GM08714 (cell line): ENCODE data around the gene MAN2A2.
"Not testable (repeated sequence)": the region's sequence is repeated elsewhere in the genome, so short reads cannot be mapped to it uniquely, and the experiment has no call there.

ENCODE experiments used
- H3K4me3 ChIP-seq: fragments of 200-500 bp; sonication (Bioruptor generic); 2 replicates; pipeline ENCODE4 v1.5.1; 2014; ENCODE audit warnings: mild to moderate bottlenecking, low read length, inconsistent platforms
- ZNF274 ChIP-seq: IDR thresholded peaks from 2 replicates; pipeline ENCODE4 v1.6.1; 2012; ENCODE audit warnings: mild to moderate bottlenecking, low read depth, low read length

MAN2A2 gene

DNA sequence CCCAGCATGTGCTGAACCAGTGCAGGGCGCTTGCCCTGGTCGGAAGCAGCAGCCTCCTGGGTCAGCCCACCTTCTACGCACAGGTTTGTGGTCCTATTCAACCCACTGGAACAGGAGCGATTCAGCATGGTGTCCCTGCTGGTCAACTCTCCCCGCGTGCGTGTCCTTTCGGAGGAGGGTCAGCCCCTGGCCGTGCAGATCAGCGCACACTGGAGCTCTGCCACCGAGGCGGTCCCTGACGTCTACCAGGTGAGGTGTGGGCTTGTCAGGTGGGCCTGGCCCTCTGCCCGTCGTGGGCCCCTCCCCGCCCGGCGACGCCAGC lies 8.2 kb downstream of the MAN2A2 start:
- no peak overlapping the region for H3K4me3 ChIP-seq
- TF ChIP-seq ZNF274 = no peak

DNA sequence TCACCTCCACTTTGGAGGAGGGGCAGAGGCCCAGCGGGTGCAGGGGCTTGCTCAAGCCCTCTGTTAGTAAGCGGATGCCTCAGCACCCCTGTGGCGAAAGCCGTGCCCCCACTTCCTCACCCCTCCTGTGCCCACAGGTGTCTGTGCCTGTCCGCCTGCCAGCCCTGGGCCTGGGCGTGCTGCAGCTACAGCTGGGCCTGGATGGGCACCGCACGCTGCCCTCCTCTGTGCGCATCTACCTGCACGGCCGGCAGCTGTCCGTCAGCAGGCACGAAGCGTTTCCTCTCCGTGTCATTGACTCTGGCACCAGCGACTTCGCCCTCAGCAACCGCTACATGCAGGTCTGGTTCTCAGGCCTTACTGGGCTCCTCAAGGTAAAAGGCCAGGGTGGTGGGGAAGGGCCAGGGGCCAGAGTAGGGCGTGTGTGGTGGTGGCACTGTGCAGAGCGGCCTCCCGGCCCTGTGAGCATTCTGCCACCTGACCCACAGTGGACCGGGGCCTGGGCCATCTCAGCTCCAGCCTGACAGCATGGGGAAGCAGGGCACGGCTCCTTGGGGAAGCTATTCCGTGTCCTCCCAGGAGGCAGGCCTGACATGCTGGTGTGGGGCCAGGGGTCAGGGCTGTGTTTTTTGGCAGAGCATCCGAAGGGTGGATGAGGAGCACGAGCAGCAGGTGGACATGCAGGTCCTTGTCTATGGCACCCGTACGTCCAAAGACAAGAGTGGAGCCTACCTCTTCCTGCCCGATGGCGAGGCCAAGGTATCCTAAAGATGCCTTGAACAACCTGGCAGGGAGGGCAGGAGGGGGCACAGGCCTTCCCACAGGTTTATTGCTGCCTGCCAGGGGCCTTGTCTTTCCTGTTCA lies 9.0 kb downstream of the MAN2A2 start:
- H3K4me3 ChIP-seq = no peak overlapping the region
- TF ChIP-seq ZNF274 = no peak

DNA sequence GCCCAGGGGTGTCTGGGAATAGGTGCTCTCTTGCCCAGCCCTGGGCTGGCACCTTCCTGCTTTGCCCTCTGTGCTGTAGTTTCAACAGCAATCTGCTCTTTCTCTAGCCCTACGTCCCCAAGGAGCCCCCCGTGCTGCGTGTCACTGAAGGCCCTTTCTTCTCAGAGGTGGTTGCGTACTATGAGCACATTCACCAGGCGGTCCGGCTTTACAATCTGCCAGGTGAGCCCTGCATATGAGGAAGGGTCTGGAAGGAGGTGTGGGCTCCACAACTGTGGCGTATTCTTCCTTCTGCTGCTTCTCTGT lies 9.6 kb downstream of the MAN2A2 start:
- no peak overlapping the region for H3K4me3 ChIP-seq
- TF ChIP-seq ZNF274 = no peak

DNA sequence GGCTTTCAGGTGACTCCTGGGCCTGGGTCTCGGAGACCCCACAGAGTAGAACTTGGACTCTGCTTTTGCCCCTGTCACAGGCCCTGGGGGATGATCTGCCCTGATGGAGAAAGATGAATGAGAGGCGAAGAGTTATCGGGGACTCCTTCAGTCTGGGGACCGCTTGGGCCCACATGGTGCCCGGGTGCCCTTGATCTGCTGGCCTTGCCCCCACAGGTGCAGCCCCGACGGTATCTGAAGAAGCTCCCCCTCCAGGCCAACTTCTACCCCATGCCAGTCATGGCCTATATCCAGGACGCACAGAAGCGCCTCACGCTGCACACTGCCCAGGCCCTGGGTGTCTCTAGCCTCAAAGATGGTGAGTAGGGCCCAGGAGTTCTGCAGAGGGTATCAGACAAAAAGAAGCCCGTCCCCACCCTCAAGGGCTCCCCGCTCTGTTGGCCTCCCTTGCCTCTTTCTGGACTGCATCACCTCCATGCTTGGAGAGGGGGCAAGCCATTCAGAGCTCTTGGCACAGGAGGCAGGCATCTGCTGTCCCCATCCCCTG lies 10.4 kb downstream of the MAN2A2 start:
- no peak overlapping the region for H3K4me3 ChIP-seq
- TF ChIP-seq ZNF274 = no peak

DNA sequence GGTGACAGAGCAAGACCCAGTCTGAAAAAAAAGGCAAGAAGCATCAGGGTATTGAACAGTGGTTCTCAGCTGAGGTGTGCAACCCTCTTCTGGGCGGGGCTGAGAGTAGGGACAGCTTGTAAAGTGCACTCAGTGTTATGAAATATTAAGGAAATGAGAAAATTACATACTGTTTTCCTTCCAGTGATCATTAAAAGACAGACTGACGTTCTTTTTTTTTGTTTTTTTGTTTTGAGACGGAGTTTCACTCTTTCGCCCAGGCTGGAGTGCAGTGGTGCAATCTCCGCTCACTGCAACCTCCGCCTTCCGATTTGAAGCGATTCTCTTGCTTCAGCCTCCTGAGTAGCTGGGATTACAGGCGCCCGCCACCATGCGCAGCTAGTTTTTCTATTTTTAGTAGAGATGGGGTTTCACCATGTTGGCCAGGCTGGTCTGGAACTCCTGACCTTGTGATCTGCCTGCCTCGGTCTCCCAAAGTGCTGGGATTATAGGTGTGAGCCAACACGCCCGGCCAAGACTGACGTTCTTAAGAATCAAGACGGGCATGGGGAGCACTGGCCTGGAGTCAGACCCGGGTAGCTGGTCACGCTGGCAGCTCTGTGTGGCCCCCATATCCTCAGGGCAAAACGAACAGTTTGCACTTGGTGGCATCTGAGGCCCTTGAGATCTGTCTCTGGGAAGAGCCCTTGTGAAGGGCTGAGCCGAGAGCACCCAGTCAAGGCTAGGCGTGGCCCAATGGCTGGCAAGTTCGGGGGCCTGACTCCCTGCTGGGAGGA lies 11.4 kb downstream of the MAN2A2 start:
- no peak for TF ChIP-seq ZNF274
- no peak overlapping the region for H3K4me3 ChIP-seq

DNA sequence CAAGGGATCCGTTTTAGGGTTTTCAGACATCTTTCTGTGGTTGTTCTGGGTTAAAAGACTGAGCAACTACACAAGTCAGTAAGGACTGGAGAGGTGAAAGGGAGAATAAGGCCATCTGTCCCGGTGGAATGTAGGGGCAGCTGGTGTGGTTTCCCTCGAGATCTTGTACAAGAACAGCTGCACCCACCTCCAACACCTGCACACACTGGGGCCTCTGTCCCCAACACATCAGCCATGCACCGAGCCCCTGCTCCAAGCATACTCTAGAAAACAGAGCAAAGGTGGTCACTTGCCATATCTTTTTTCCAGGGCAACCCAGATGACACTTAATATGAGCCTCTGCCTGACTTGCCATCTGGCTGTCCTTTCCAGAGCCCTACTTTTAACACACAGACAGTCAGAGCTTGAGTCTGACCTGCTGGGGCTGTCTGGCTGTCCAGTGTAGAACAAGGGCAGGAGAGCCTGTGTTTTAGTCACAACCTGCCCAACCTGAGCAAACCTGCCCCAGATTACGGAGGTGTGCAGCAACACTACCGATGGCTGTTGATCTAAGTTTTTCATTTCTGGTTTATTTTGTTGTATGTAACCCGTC lies 12.2 kb downstream of the MAN2A2 start:
- no peak overlapping the region for H3K4me3 ChIP-seq
- no peak for TF ChIP-seq ZNF274

DNA sequence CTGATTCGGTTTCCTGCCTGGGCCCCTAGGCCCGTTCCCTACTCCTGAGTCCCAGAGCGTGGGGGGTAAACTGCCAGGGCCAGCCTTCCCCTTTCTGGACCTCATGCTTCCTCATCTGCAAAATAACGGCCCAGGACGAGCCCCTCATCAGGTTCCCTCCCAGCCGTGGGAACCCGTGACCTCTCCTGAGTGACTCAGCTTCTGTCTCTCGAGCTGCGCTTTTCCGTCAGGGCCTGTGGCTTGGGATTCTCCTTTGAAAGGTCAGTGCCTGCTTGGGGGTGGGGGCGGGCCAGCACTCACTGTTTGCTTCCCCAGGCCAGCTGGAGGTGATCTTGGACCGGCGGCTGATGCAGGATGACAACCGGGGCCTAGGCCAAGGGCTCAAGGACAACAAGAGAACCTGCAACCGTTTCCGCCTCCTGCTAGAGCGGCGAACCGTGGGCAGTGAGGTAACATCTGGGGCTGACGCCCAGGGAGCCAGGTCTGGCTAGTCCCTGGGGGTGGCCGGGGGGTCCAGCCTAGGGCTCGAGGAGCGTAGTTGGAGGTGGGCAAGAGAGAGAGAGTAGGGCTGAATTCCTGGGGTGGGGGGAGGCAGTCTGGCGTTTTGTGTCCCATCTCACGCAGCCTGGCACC lies 12.8 kb downstream of the MAN2A2 start:
- no peak overlapping the region for H3K4me3 ChIP-seq
- TF ChIP-seq ZNF274 = no peak

DNA sequence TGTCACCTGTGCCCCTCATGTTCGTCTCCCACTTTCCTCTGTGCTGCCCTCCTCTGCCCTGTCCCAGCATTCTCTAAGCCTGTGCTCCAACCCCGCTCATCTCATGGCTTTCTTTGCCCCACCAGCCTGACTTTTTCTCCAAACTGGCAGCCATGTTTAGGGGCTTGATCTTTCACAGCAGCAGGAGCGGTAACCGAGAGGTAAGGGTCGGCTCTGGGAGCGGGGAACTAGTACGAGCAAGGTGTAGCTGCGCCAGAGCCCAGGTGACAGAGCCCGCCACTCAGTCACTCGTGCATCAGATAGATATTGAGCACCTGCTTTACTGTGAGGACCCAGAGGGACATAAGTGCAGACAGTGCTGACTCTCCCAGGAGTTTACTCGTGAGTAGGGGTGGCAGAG lies 13.4 kb downstream of the MAN2A2 start:
- no peak for TF ChIP-seq ZNF274
- H3K4me3 ChIP-seq = no peak overlapping the region

DNA sequence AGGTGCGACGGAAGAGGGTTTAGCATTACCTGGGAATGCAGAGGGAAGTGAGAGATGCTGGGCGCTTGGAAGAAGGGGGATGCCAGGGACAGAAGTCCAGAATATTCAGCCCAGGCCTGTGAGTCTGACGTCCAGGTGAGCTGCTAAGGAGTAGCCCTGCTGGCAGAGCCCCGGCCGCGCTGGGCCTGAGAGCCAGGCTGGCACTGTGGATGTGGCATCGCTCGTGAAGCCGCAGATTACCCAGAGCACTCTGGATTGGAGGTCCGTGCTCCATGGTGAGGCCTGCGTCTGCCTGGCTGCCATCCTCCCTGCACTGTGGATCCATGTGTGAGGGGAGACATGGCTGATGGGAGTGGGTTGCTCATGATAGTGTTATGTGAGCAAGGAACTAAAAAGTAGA lies 14.5 kb downstream of the MAN2A2 start:
- TF ChIP-seq ZNF274 = no peak
- no peak overlapping the region for H3K4me3 ChIP-seq

DNA sequence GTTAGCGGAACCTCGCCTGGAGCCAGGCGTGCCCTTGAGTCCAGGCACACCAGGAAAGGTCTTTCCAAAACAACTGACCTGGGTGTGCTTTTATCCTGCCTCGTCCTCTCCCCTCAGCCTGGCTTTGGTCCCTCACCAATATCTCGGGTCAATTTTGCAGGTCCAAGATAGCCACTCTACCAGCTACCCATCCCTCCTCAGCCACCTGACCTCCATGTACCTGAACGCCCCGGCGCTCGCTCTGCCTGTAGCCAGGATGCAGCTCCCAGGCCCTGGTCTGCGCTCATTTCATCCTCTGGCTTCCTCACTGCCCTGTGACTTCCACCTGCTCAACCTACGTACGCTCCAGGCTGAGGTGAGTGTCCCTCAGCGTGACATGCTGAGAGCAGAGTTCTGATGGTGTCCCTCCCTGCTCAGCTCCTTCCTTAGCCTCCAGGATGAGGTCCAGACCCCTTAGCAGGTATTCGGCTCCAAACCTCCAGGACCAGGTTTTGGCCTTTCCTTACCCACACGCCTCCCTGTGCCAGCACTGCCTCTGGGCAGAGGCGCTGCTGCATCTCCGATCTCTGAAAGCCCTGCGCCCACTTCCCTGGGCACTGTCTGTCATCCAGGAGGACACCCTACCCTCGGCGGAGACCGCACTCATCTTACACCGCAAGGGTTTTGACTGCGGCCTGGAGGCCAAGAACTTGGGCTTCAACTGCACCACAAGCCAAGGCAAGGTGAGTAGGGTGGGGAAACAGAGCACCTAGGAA lies 15.1 kb downstream of the MAN2A2 start:
- H3K4me3 ChIP-seq = no peak overlapping the region
- TF ChIP-seq ZNF274 = no peak

DNA sequence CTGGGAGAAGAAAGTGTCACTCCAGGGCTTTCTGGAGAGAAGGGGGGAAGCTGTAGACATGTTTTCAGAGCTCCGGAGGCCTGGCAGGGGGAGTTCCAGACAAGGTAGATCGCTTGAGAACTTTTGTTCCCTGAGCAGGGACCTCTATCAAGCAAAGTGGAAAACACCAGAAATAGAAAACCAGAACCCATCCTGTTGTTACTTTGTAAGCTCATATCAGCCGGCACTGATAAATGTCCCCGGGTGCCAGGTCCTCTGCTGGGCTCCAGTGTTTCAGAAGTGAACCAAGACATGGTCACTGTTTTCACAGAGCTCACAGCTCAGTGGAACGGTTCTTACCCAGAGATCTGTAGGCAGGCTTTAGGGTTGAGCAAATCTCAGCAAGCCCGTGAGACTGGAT lies 15.7 kb downstream of the MAN2A2 start:
- H3K4me3 ChIP-seq = no peak overlapping the region
- no peak for TF ChIP-seq ZNF274

DNA sequence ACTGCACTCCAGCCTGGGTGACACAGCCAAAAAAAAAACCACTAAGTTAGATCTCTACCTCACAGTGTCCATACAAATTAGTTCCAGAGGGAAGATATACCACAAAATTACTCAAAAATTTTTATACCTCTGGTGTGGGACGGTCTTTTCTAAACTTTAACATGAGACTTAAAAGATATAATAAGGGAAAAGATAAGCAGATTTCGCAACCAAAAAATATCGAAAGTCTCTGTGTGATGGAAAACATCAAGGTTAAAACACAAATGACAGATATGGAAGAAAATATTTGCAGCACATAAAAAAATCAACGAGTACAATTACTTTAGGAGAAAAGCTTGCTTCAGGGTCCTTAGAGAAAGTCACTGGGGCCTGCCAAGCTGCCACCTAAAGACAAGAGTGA lies 18.8 kb downstream of the MAN2A2 start:
- H3K4me3 ChIP-seq = no peak overlapping the region
- no peak for TF ChIP-seq ZNF274

DNA sequence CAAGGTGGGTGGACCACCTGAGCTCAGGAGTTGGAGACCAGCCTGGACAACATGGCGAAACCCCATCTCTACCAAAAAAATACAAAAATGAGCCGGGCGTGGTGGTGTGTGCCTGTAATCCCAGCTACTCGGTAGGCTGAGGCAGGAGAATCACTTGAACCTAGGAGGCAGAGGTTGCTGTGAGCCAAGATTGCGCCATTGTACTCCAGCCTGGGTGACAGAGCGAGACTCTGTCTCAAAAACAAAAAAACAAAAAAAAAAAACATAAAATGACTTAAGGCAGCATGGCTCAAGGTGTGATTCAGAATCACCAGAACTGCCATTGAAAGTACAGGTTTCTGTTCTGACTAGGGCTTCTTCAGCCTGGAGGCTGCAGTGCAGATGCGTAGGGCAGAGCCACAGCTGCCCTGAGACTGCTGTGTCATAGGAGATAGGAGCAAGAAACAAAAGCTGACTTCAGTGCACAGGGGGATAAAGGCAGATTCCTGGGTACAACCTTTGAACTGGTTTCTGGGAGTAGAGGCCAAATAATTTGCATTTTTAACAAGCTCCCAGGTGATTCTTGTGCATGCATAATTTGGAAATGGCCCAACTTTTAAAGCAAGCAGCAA lies 19.7 kb downstream of the MAN2A2 start:
- not testable (repeated sequence) for H3K4me3 ChIP-seq

DNA sequence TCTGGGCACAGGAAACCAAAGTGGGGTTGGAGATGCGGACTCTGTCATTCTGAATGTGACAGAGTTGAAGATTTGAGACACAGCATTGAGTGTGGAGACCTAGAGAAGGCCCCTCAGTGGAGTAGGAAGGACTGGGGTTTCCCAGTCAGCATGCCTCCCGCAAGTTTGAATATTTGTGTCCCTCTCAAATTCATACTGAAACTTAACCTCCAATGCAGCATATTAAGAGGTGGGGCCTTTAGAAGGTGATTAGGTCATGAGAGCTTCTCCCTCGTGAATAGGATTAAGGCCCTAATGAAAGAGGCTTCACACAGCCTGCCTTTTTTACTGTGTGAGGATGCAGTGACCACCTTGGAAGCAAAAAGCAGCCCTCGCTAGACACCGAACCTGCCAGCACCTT lies 21.3 kb downstream of the MAN2A2 start:
- TF ChIP-seq ZNF274 = no peak
- no peak overlapping the region for H3K4me3 ChIP-seq

DNA sequence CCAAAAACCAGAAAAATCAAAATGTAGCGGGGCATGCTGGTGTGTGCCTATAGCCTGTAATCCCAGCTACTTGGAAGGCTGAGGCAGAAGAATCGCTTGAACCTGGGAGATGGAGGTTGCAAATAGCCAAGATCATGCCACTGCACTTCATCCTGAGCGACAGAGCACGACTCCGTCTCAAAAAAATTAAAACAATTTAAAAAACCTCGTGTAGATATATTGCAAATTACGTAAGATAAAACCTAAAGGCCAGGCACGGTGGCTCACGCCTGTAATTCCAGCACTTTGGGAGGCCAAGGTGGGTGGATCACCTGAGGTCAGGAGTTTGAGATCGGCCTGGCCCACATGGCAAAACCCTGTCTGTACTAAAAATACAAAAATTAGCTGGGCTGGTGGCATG lies 23.7 kb downstream of the MAN2A2 start:
- H3K4me3 ChIP-seq = not testable (repeated sequence)

DNA sequence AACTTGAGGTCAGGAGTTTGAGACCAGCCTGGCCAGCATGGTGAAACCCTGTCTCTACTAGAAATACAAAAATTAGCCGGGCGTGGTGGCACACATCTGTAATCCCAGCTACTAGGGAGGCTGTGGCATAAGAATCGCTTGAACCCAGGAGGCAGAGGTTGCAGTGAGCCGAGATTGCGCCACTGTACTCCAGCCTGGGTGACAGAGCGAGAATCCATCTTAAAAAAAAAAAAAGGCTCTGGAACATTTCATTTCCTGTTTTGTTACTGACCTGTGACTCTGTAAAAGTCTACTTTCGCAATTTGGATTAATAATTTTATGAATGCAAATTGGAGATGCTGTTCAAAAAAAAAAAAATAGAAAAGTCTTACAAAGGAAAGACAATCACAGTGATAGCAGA lies 25.0 kb downstream of the MAN2A2 start:
- H3K4me3 ChIP-seq = not testable (repeated sequence)
